ENCODE measurements around the gene ARSG.

- TF ChIP-seq CTCF (conservative IDR thresholded peaks at IDR 0.05; ENCODE audit: low read length): no peak
- no peak for TF ChIP-seq EZH2phosphoT487 (IDR thresholded peaks at IDR 0.05; ENCODE audit: borderline replicate concordance, low read depth, low read length)
Measured at GRCh38 chr17:68328676-68329075, 37.4 kb downstream of the ARSG start.
